Stimulated activated CD4-positive, alpha-beta T cell treated with anti-CD3 and anti-CD28 coated beads, Interleukin-1b, Interleukin-23, amount 100 ng/mL, for 48 hours (primary cell): ENCODE data around the gene GMDS.

Experiments used
- DNase-seq: peaks from one replicate; pipeline ENCODE4 v3.0.0-alpha.2; 2020

Gene GMDS

DNA sequence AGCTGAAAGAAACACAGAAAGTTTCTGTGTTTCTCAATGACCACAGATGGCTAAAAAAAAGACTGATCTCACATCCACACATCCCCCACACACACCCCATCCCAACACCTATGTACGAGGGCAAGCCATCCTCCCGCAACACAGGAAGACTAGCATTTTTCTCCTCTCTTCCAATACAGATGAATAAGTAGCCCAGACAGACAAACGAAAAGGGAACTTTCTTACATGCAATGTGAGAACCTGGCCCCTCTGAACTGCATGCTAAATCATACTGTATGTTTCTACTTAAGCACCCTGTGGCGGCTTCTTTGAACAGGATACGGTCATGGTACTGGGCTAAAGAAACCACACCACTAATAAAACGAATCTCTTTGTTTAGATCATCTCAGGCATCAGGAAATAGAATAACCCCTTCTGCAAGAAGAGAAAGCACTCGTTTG lies 116.2 kb downstream of the GMDS start:
- no peak for DNase-seq

DNA sequence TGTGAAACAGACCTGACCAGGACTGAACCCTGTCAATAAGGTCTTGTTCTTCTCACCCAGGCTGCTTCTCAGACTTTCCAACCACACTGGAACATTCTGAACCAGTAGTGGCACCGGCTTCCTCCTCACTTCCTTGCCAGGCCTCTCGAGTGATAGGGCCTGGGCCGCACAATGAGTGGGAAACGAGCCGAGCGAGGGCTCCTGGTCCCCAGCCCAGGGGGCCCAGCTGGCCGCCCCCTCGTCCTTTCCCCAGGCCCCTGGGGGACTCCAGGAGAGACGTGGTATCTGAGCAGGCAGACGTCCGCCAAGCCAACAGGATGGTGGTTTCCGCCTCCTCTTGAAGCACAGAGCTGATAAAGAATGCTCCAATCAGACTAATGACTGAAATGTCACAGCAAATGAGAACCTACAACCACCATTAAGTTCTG lies 117.9 kb downstream of the GMDS start:
- DNase-seq, result peak; percentile 66

DNA sequence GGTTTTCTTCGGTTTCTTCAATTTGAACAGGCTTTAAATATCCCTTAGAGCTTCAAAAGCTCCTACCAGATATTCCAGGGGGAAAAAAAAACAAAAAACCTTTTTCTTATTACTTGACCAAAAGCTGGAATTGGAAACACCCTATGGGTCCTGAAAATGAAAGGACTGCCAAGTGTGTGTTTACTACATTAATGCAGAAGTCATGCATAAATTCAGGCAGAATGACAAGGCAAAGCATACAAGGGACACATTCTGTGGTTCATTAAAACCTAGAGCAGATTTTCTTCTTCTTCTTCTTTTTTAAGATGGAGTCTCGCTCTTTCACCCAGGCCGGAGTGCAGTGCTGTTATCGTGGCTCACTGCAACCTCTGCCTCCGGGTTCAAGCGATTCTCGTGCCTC lies 119.1 kb downstream of the GMDS start:
- DNase-seq, result no peak

DNA sequence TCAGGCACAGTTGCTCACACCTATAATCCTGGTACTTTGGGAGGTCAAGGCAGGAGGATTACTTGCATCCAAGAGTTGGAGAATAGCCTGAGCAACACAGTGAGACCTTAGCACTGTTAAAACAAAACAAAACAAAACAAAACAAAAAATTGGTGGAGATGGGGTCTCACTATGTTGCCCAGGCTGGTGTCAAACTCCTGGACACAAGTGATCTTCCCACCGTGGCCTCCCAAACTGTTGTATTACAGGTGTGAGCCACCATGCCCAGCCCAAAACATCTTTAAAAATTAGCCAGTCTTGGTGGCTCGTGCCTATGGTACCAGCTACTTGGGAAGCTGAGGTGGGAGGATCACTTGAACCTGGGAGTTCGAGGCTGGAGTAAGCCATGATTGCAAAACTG lies 120.2 kb downstream of the GMDS start:
- DNase-seq, result no peak

DNA sequence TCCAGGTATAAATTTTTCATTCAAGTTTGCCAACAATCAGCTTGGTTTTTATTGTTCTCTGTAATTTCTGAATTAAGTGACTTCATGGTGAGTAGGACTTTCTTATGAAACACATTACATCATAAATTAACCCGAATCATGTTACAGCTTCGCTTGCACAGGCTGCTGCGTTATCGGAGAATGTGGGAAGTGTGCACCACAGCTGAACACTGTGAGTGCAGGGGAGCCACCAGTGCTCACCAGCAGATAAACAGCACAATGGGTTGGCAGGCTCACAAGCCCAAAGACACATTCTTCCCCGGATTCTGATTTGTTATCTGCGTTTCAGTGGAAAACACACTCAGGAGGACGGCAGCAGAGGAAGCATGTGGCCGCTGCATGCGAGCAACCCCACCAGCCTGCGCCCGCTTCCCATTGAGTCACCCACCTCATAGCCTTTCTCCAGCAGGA lies 121.1 kb downstream of the GMDS start:
- no peak for DNase-seq

DNA sequence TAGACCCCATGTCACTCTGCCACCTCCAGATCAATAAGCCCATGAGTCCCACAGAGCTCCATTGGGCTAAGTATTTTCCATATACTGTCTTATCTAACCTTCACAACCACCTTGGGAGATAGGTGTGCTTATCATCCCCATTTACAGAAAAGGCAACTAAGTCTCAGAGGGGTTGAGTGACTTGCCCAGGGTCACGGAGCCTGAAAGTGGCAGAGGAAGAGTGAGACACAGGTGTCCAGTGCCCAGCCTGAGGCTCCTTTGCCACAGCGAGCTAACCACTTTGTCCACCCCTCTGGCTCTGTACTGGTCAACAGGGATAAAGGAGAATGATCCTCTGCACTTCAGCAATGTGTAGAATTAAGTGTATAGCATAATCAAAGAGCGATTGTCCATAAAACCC lies 124.5 kb downstream of the GMDS start:
- DNase-seq, result no peak

DNA sequence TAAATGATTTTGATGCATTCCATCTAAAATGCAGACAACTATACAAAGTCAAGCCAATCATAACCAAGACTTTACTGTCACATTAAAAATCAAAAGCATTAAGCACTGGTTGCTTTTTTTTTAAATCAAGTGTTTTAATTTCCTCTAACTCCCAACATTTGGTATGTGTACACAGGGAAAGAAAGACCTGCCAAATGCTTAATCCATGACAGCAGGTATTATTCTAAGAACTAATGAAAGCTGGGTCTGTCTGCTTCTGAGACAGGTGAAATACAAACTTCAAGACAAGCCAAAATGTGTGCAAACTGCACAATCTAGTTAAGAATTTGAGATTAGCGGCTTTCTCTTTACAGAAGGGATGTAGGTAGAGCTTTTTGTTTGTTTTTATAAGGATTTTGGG lies 126.1 kb downstream of the GMDS start:
- no peak for DNase-seq

DNA sequence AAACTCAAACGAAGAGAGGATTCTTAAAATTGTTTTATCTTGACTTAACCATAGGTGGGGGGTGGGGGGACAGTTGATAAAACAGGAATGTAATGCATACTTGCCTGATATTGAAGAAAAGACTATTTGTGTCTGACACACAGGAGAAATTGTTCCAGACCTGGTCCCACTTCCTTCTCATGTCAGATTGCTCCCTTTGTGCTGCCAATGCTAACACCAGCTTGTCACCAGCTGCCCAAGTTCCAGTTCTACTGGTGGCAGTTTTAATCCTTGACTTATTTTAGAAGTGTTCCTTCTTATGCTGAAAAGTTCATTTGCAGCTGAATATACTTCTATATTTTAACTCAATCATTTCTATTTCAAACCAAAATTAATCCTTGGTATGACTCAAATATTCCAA lies 127.3 kb downstream of the GMDS start:
- DNase-seq, result no peak

DNA sequence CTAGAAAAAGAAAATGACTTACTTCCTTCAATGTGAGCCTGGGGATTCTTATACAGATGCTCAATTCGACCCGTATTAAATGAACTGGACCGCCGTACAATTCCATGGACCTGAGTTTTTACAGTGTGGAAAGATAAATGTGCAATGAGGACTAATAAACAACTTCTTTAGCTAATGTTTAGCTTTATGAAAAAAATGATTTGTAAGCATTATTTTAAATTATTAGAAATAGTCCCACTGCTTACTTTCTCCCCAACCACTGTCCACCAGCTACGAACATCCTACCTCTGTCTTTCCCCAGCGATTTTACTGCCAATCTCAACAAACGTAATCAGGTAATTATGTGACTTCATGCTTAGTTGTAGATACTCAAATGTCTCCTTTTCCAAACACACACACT lies 128.0 kb downstream of the GMDS start:
- no peak for DNase-seq

DNA sequence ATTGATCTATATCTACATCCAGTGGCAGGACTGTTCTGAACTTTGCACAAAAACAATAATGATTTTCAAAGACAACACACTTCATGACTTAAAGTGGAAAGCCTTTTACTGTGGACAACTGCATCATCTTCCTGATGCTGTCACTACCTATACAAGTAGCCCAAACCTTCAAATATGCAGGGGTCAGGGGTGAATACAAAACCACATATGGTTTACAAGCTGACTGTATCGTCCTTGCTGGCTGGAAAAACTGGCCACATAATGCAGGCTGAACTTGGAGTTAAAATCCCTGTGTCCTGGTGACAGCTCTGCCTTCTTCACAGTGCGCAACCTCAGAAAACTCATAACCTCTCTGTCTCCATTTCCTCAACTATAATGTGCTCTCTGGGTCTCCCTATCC lies 128.9 kb downstream of the GMDS start:
- DNase-seq, result no peak

DNA sequence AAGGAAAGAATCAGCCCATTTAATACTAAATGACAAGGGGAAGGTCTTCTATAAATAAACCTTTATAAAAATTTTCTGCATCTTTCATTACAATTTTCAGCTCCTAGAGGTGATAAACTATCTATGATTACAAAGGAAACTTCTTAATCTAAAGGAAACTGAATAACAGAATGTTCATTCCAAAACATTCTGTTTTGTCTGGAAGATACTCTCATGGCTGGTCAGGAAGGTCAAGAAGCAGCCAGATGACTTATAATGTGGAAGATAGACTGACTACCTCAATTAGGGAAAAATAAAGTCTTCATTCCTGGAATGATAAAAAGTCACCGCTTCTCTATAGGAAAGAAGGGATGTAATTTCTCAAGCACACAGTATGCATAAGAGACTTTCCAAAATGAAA lies 131.3 kb downstream of the GMDS start:
- DNase-seq, result no peak

DNA sequence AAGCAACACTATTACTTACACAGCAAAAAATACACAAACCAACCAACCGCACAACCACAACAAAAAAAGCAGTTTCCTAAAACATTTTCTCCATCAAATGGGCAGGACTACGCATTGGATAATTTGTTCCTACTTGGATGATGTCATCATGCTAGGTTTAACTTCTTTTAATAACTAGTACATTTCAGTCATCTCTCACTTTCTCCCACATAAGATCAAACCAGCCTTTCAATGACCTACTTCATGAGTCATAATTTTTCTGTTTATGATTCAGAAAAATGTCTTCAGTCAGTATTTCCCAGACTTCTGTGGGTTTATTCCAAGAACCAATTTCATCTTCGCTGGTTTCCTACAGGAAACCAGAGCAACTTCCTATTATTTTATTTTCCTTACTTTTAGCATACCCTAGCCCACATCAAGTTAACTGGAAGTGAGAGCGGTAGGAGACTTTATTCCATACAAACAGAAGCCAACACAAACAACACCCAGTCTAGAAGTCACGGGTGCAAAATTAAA lies 134.2 kb downstream of the GMDS start:
- no peak for DNase-seq

DNA sequence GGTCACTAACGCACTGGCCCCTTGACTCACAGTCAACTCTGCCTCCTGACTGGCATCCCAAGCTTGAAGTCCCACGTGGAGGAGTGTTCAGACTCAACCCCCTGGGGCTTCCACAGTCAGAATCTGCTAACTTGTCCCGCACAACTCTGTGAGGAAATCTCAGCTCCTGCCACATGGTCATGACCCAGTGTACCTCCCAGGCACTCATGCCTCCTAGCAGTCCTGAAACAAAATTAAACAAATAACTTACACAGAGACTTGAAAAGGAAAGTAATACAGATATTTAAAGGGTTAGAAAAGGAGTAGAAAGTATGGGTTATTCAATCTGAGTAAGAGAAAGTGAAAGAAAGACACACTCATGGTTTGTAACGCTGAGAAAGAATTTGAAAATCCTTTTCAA lies 134.9 kb downstream of the GMDS start:
- DNase-seq, result no peak

DNA sequence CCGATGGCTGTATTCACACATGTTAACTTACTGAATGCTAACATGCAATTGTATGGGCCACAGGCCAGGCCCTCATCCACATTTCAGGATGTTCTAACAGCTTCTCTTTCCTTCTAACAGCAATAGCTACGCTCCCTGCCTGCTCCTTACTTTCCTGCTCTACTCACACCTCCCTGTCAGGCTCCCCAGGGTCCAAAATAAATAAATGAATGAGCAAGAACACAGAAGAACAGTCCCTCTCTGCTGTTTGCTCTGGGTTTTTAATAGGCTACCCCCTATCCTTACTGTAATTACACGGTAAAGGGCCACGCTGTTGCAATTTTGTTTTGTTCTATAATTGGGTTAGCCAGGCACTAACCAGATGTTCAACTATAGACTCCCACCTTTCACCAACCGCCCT lies 135.6 kb downstream of the GMDS start:
- DNase-seq, result no peak

DNA sequence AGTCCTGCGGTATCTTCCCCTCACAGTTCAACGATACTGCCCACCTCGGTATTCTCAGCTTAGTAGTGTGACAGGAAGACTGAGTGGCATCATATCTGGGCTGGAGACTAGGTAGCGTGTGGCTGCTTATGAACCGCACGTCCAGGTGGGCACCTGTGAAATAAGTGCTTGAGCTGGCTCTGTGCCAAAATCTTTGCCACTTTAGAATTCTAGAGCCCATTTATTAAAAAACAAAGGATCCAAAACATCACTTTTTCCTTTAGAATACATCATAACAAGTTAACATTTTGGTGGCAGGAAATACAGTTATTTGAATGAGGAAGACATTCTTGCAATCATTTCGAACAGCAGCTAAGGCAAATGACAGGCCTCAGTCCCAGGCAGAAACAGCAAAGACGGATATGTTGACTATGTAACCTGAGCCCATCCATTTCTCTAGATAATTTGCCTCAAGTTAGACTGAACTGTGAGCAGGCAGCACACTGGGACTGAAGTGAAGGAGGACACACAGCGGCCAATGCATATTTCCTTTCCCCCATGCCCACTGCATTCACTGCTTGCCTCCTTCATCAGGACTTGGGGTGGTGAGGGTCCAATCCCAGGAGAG lies 136.6 kb downstream of the GMDS start:
- DNase-seq, result no peak

DNA sequence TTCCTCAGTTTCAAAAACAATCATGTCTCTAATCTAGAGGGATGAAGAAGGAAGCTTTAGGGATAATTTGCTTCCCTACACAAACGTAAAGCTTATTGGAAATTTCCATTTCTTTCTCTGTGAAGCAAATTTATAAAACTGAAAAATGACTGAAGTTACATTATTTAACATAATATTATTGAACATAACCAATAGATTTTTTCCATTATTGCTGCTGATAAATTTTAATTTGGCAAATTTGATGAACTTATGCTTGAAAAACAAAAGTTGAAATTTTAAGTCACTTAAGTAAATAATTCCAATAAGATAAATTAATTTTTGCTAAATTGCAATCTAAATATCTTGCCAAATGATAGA lies 140.9 kb downstream of the GMDS start:
- DNase-seq, result no peak

DNA sequence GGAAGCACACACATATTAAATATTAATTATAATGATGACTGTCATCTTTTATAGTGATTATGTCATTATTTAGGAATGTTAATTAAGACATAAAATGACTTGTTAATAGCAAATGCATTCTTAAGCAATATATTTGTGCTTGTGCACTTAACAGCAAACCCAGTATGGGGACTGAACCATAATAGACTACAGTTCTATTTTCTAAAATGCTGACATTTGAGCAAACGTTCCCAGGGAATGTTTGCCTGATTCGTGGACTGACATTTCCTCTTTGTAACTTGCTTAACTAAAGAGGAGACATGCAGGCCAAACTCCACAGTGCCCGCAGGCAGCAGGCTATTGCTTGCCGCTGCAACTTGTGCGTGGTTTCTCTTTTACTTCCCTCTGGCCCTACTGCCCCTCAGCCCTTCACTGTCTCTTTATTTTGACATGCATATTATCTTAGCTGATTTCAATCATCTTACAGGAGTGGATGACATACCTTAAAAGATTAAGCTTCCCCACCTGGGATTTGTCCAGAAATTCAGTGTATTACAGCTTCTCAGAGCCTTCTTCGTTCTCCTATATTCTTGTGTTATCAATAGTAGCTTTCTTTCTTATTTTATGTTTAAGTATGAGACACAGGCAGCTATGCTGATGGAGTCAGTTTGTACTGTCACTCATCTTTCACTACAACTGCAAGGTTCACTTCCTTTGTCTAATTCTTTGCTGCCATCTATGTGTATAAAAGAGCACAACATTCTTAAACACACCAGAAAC lies 141.5 kb downstream of the GMDS start:
- no peak for DNase-seq

DNA sequence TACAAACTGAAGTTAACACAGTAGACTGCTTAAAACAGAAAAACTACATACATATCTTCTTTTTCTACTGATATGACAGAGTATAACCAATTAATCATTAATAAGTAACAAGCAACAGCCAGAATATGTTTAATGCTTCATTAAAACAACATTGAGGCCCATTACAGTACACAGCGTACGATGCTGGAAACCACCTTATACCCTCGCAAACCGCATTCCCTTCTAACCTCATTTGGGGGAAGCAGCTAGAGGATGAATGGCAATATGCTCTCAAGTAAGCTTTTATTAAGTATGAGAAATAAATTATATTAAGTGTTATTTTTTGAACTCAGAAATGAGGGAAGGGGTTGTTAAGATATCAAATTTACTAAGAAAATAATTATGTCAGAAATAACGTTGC lies 142.4 kb downstream of the GMDS start:
- no peak for DNase-seq

DNA sequence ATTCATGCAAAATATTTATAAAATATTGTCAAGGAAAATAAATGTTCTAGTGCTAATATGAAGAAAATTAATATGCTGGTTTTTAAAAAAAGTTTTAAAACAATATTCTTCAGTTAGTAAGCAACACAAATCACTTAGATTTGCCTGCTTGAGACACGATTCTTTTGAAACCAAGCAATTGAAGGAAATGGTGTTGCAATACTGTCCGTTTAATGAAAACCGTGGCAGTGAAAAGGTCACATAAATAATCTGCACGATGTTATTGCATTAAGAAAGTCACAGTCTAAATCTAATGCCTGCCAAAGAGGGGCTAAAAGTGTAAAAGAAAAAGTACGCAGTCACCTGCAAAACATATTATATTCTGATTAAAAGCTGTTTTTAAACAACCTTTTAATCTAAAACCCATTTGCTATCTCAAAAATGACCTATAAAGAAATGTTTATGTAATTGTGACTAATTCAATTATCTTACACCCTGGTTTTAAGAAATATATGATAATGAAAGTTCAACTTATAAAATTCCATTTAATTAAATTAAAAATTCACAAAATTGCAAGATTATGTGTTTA lies 143.0 kb downstream of the GMDS start:
- DNase-seq, result no peak

DNA sequence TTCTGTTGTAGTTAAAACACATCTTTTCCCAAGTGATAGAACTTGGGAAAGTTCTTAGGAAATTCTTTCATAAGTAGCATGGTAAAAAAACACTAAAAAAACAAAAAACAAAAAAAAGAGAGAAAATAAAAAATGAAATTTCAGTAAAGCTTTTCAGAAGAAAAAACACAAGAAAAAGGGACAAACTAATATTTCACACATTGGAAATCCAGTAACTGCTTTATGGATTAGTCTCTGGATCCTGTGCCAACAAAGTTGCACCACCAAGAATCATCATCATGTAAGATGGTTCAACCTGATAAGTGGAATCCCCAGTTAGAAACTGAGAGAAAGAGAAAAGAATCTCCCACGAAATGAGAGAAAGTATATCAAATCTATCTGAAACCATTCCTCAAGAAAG lies 144.2 kb downstream of the GMDS start:
- DNase-seq, result no peak

DNA sequence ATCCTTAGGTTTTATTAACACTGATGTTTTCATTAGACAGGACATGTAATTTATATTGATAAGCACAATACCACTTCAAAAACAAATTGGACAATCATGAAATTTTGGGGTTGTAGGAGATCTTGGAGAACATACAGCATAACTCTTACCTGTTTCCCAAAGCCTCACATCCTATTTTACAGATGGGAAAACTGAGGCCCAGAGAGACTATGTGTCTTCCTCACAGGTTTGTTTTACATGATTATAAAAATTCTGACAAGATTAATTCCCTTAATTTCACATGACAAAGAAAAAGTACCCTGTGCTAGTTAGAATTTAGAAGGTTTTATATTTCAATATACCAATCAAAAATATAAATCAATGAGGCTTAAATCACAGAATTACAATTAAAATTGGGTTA lies 145.5 kb downstream of the GMDS start:
- DNase-seq, result no peak

DNA sequence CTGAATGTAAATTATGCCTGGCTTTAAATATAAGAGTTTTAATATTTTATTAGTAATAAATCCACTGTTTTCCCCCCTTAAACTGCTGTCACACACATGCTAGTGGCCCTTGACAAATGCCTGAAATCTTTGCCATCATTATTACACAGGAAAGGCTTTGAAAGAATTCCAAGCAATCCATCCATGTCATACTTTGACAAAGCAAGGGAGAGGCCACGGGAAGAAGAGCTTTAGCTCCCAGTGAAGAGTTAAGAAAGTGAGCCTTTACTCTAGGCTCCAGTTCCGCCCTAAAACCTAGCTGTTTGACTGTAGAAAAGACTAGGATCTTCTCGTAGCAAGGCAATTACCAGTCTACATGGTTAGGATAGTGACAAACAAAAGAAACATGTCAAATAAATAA lies 147.9 kb downstream of the GMDS start:
- no peak for DNase-seq

DNA sequence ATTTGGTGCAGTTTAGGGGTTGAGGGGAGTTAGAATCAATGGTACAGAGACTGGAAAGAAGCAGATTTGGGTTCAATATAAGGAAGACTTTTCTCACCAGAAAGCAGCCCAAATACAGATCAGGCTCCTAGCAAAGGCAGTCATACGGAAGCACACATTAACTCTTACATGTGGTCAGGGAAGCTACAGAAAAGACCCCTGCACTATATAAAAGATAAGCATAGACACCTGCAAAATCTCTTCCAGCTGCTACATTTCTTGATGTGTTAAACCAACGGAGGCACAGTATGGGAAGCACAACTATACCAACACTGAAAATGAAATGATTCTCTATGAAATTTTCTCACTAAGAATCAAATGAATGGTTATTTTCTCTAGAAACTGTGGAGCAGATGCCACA lies 150.8 kb downstream of the GMDS start:
- DNase-seq, result no peak

DNA sequence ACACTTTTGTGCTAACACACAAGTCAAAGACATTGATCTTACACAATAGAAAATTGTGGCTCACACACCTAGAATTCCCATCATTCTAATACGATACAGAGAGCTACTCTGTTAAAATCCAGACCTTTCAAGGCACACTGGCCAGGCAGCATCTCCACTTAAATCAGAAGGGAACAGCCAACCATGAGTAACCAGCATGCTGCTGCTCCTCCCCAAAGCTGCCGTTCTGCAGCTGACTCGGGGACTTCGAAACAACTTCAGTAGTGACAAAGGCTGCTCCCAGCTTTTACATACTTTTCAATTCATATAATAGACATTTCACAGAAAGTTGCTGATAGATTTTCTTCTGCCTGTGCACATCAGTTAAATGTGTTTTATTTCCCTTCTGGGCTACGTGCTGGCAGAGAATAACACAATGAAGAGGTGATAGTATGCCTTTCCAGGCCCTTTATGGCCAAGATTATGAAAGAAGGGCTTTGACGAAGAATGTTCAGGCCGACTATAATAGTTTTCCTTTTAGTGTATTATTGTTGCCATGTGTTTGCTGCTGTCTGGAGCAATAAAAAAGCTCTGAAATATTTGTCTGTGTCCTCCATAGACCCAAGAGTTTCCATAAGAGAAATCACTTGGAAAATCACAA lies 159.0 kb downstream of the GMDS start:
- DNase-seq, result no peak
